Ovary (tissue), 3 donors: ENCODE results near the gene ACTBL2.

ENCODE experiments used
- CTCF ChIP-seq, 3 donors: fragments of 450-650 bp in 2 of 3; fragments of 200-600 bp in 1 of 3; IDR thresholded peaks; one replicate each; pipeline versions ENCODE4 v1.5.1 to v1.8.0; 2016 to 2022; ENCODE audit warnings: antibody characterized with exemption in 3 of 3, mild to moderate bottlenecking in 1 of 3
- EP300 ChIP-seq: sonication (generic); formaldehyde crosslinking; IDR thresholded peaks from one replicate; pipeline ENCODE4 v1.6.1; 2017; ENCODE audit warnings: antibody characterized with exemption
- donor health status: DM: no; HTN: no; CAD: no.

- no peak for TF ChIP-seq CTCF (IDR thresholded peaks at IDR 0.05)
- TF ChIP-seq EP300, result no peak
Observed at GRCh38 chr5:57495285-57496086, 12.9 kb upstream of the ACTBL2 start.
